ENCODE data around the gene CDRT4. TPM values are rescaled to one million over a fixed set of nuclear protein-coding genes. Genes with fewer than 3 reads are reported as not detected.

CDRT4 gene
- total RNA-seq, 1 experiment from 2014 or later: 17.9 TPM

DNA sequence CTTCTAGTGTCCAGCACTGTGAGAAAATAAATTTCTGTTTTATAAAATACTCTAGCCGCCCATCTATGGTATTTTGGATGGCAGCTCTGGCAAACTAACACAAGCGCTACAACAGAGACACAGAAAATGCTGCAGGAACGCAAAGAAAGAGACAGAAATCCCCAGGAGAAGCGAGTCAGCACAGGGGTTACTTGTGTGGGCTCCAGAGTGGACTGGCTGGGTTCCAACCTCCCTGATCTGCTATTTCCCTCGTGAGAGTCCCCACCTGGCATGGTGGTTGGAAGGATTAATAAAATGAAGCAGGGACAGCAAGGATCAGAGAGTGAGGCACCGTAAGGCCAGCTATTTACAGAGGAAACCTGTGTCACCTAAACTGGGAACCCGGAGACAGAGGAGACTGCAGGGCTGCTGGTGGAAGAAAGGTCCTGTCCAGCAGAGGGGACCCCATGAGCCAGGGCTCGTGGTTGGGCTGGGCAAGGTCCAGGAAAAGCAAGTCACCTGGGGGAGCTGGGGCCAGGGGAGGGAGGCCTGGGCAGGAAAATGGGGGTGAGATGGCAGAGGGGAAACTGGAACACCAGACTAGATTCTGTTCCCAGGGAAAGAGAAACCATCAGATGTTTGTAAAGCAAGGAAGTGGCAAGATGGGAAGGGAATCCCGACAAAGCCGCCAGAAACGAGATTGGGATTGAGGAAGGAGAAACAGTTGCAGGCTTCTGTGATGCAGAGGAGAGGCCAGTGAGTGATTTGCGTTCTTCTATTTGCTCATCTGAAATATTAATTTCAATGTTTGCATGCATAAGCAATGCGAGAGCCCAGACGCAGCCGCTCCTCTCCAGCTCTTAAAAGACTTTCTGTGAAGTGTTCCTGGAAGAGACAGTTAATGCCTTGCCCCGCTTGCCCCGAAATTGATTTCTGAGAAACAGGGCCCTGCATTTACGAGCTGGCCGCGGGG is 63.0 kb downstream of the CDRT4 start:
- CTCF ChIA-PET: no interaction called here
- H4K20me1 ChIP-seq (ENCODE audit: insufficient read depth): no peaks in the 10 kb centered on the region
- no peaks in the 10 kb centered on the region for H3K36me3 ChIP-seq (ENCODE audit: low read depth)
- H3K27ac ChIP-seq: no peak overlapping the region
- no peaks in the 10 kb centered on the region for H3F3A ChIP-seq (ENCODE audit: insufficient read depth, low read depth)
- no peaks in the 10 kb centered on the region for H3K9me2 ChIP-seq (ENCODE audit: insufficient read depth)
- no TSS peak for BruUV-seq (replicated peaks)
- no peaks in the 10 kb centered on the region for H3K27me3 ChIP-seq (ENCODE audit: insufficient read depth, low read depth)
- no peaks in the 10 kb centered on the region for H3K4me1 ChIP-seq (replicated peaks; ENCODE audit: insufficient read depth)
- no peaks in the 10 kb centered on the region for H3K79me2 ChIP-seq (ENCODE audit: low read depth)
- H3K9me3 ChIP-seq (ENCODE audit: insufficient read depth, low read depth): no peaks in the 10 kb centered on the region
- no peak overlapping the region for H2AFZ ChIP-seq
- H3K4me3 ChIP-seq: no peak overlapping the region
- intact Hi-C loops (cut with micrococcal nuclease; ENCODE audit: unreplicated experiment): no loop called here
- H3K4me2 ChIP-seq: no peak overlapping the region
- no peak for DNase-seq
- POLR2A ChIA-PET (ENCODE audit: unreplicated experiment): no interaction called here
- TF ChIP-seq, protein P1, sequence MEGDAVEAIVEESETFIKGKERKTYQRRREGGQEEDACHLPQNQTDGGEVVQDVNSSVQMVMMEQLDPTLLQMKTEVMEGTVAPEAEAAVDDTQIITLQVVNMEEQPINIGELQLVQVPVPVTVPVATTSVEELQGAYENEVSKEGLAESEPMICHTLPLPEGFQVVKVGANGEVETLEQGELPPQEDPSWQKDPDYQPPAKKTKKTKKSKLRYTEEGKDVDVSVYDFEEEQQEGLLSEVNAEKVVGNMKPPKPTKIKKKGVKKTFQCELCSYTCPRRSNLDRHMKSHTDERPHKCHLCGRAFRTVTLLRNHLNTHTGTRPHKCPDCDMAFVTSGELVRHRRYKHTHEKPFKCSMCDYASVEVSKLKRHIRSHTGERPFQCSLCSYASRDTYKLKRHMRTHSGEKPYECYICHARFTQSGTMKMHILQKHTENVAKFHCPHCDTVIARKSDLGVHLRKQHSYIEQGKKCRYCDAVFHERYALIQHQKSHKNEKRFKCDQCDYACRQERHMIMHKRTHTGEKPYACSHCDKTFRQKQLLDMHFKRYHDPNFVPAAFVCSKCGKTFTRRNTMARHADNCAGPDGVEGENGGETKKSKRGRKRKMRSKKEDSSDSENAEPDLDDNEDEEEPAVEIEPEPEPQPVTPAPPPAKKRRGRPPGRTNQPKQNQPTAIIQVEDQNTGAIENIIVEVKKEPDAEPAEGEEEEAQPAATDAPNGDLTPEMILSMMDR (conservative IDR thresholded peaks at IDR 0.05): no peak
- TF ChIP-seq EZH2 (IDR thresholded peaks at IDR 0.05; ENCODE audit: low read depth): no peak

DNA sequence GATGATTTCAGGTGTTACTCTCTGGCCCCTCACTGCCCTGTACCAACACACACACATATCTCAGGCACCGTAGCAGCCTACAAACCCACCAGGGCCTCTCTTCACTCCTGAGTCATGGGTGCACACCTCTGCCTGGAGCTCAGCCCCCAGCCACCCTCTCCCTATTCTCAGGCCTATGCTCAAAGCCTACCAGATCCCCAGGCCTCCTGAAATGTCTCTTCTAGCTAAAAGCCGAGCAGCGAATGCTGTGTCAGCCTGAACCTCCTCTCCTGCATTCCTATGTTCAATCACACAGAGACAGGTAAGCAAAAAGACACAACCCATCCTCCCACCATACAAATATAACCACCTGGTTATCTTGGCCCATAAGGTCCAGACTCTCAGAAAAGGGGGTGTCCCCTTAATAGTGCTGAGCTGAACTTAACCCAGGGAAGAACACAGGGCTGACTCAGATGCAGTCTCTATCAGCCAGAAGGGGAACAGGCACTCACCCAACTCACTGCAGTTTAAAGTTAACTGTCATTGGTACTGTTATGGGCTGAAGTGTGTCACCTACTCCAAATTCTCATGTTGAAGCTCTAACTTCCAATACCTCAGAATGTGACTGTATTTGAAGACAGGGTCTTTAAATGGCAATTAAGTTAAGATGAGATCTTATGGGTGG is 64.0 kb downstream of the CDRT4 start:
- POLR2A ChIA-PET (ENCODE audit: unreplicated experiment): no interaction called here
- Histone ChIP-seq H3K4me2 (no peak overlapping the region), H3F3A (ENCODE audit: insufficient read depth, low read depth) (no peaks in the 10 kb centered on the region), H2AFZ (no peak overlapping the region), H3K36me3 (ENCODE audit: low read depth) (no peaks in the 10 kb centered on the region), H3K4me3 (no peak overlapping the region), H3K27ac (no peak overlapping the region), H3K9me2 (ENCODE audit: insufficient read depth) (no peaks in the 10 kb centered on the region), H3K9me3 (ENCODE audit: insufficient read depth, low read depth) (no peaks in the 10 kb centered on the region), H4K20me1 (ENCODE audit: insufficient read depth) (no peaks in the 10 kb centered on the region), H3K4me1 (replicated peaks; ENCODE audit: insufficient read depth) (no peaks in the 10 kb centered on the region), H3K79me2 (ENCODE audit: low read depth) (no peaks in the 10 kb centered on the region), H3K27me3 (ENCODE audit: insufficient read depth, low read depth) (peaks cover 4% of the 10 kb centered on the region; the same call in 1 of the 2 replicates)
- intact Hi-C loops (cut with micrococcal nuclease; ENCODE audit: unreplicated experiment): no loop called here
- no peak for TF ChIP-seq EZH2 (IDR thresholded peaks at IDR 0.05; ENCODE audit: low read depth)
- TF ChIP-seq, protein P1 (conservative IDR thresholded peaks at IDR 0.05): no peak
- no peak for DNase-seq
- BruUV-seq (replicated peaks): no TSS peak
- CTCF ChIA-PET: no interaction called here

DNA sequence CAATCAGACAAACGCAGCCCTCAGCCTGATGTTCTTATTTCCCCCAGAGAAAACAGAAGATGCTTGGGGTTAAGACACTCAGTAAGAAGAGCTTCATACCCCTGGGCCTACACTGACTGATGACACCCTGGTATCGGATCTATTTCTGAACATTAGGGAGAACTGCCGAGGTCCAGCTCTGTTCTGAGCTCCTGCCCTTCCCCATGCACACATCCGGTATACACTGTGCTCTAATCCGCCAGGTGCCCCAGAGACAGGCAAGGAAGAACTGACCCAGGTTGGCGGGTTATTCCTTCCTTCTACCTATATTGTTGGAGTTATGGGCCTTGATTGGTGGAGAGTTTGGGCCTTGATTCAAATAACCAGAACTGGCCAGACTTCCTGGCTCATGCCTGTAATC is 68.0 kb downstream of the CDRT4 start:
- no peaks in the 10 kb centered on the region for H3K79me2 ChIP-seq (ENCODE audit: low read depth)
- DNase-seq: no peak
- no peak overlapping the region for H3K4me2 ChIP-seq
- H2AFZ ChIP-seq: no peak overlapping the region
- CTCF ChIA-PET: interaction anchor here (0.6 kb wide), 1 partner anchor 178 kb away, joined by 14 read pairs; no protein-coding TSS in a partner anchor
- no peaks in the 10 kb centered on the region for H3K4me1 ChIP-seq (replicated peaks; ENCODE audit: insufficient read depth)
- TF ChIP-seq, protein P1 (conservative IDR thresholded peaks at IDR 0.05): no peak
- no peak for TF ChIP-seq EZH2 (IDR thresholded peaks at IDR 0.05; ENCODE audit: low read depth)
- no peaks in the 10 kb centered on the region for H3K9me2 ChIP-seq (ENCODE audit: insufficient read depth)
- H3K27me3 ChIP-seq (ENCODE audit: insufficient read depth, low read depth): peaks cover 23% of the 10 kb centered on the region
- H3F3A ChIP-seq (ENCODE audit: insufficient read depth, low read depth): no peaks in the 10 kb centered on the region
- no peak overlapping the region for H3K27ac ChIP-seq
- no TSS peak for BruUV-seq (replicated peaks)
- H3K4me3 ChIP-seq: no peak overlapping the region
- POLR2A ChIA-PET (ENCODE audit: unreplicated experiment): no interaction called here
- H3K36me3 ChIP-seq (ENCODE audit: low read depth): no peaks in the 10 kb centered on the region
- H4K20me1 ChIP-seq (ENCODE audit: insufficient read depth): no peaks in the 10 kb centered on the region
- intact Hi-C loops (cut with micrococcal nuclease; ENCODE audit: unreplicated experiment): no loop called here
- H3K9me3 ChIP-seq (ENCODE audit: insufficient read depth, low read depth): no peaks in the 10 kb centered on the region

All from PC-9 (cell line).